Measurements from ENCODE around the gene EIF3I.

GRCh38 chr1:32273391-32274208, 51.4 kb downstream of the EIF3I start:
- TF ChIP-seq EGR1 (IDR thresholded peaks at IDR 0.05; ENCODE audit: borderline replicate concordance, low read depth, low read length) (no peak), CHD1 (IDR thresholded peaks at IDR 0.05; ENCODE audit: low read depth, low read length) (no peak), BRCA1 (IDR thresholded peaks at IDR 0.05; ENCODE audit: low read depth, low read length) (no peak), RBBP5 (IDR thresholded peaks at IDR 0.05; ENCODE audit: borderline replicate concordance, low read depth, low read length) (no peak), CBX5 (IDR thresholded peaks at IDR 0.05; ENCODE audit: low read depth, low read length) (no peak), POLR2AphosphoS5 (IDR thresholded peaks at IDR 0.05; ENCODE audit: low read depth, low read length) (0 out of 2 replicates have a peak, but pooled peaks have one; percentile 28), EP300 (IDR thresholded peaks at IDR 0.05; ENCODE audit: borderline replicate concordance in 1 of 2, low read depth in 2 of 2, low read length in 2 of 2) (no peak), CTCF (IDR thresholded peaks at IDR 0.05; ENCODE audit: control extremely low read depth in 1 of 3, insufficient read depth in 1 of 3, low read depth in 1 of 3, low read length in 3 of 3) (peak in 1 of 3 experiments; percentile 10; a peak in 1 of 4 replicates), EZH2 (IDR thresholded peaks at IDR 0.05; ENCODE audit: low read depth, low read length, severe bottlenecking) (no peak), TCF12 (IDR thresholded peaks at IDR 0.05; ENCODE audit: low read depth, low read length) (no peak), POLR2A (IDR thresholded peaks at IDR 0.05; ENCODE audit: control extremely low read depth in 1 of 2, low read depth in 2 of 2, low read length in 2 of 2) (peak in 1 of 2 experiments; percentile 67; a peak in 2 of 3 replicates), TBP (IDR thresholded peaks at IDR 0.05; ENCODE audit: low read depth, low read length) (no peak), RXRA (IDR thresholded peaks at IDR 0.05; ENCODE audit: insufficient read depth, low read depth, low read length) (no peak), YY1 (IDR thresholded peaks at IDR 0.05; ENCODE audit: low read depth, low read length) (peak; percentile 21; the same call in 1 of the 2 replicates)
